GM10266 (cell line): ENCODE results near the gene RNF43.

Experiments
- DNase-seq: peaks from one replicate; pipeline ENCODE4 v3.0.0; 2012; ENCODE audit errors: extremely low spot score
- CTCF ChIP-seq: IDR thresholded peaks from 2 replicates; pipeline ENCODE4 v1.5.1; 2012; ENCODE audit warnings: mild to moderate bottlenecking, low read depth; ENCODE audit not compliant: control insufficient read depth, insufficient read depth; ENCODE audit errors: missing control alignments

RNF43 gene

GRCh38 chr17:58436245-58436644 is 18.9 kb upstream of the RNF43 start:
- DNase-seq: no peak
- no peak for TF ChIP-seq CTCF

GRCh38 chr17:58432806-58433573 is 15.7 kb upstream of the RNF43 start:
- TF ChIP-seq CTCF: no peak
- no peak for DNase-seq

GRCh38 chr17:58427807-58428206 is 10.5 kb upstream of the RNF43 start:
- TF ChIP-seq CTCF: no peak

GRCh38 chr17:58421711-58422110 is 4.4 kb upstream of the RNF43 start:
- TF ChIP-seq CTCF: no peak
- no peak for DNase-seq

More at GRCh38 chr17:58427807-58428206, 10.5 kb upstream of the RNF43 start:
- no peak for DNase-seq

GRCh38 chr17:58420827-58421226 is 3.5 kb upstream of the RNF43 start:
- TF ChIP-seq CTCF: no peak
- DNase-seq: no peak

GRCh38 chr17:58416937-58417299 is 416 bp downstream of the RNF43 start:
- DNase-seq: no peak
- TF ChIP-seq CTCF: no peak

GRCh38 chr17:58416396-58416795 is 938 bp downstream of the RNF43 start:
- DNase-seq: no peak
- no peak for TF ChIP-seq CTCF
